Measurements from ENCODE around the gene SESN1.

DNA sequence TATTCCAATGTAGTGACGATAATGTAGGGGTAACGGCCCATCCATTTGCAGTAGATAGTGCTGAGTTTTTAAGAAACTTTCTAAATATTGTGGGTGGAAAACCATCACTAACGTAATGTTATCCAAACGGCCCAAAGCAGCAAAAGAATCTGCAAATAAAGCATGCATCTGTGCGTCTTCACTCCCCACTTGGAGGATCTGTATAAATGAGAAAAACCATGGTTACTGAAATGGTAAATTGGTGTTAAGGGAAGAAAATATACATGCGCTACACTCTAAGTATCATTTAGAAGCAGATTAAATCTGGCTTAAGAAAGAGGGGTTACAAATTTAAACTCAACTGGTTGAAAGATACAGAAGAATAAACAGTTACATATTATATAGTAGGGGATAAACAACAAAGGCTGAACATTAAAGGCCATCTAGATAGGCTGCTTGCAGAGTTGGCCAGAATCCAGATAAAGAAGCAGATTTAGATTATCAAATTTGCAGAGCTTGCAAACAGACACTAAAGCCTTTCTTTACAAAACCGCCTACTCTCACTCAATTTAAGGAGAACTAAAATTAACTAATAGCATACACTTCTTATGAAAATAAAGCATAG, 93.3 kb downstream of the SESN1 start:
- TF ChIP-seq, protein P1, sequence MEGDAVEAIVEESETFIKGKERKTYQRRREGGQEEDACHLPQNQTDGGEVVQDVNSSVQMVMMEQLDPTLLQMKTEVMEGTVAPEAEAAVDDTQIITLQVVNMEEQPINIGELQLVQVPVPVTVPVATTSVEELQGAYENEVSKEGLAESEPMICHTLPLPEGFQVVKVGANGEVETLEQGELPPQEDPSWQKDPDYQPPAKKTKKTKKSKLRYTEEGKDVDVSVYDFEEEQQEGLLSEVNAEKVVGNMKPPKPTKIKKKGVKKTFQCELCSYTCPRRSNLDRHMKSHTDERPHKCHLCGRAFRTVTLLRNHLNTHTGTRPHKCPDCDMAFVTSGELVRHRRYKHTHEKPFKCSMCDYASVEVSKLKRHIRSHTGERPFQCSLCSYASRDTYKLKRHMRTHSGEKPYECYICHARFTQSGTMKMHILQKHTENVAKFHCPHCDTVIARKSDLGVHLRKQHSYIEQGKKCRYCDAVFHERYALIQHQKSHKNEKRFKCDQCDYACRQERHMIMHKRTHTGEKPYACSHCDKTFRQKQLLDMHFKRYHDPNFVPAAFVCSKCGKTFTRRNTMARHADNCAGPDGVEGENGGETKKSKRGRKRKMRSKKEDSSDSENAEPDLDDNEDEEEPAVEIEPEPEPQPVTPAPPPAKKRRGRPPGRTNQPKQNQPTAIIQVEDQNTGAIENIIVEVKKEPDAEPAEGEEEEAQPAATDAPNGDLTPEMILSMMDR (IDR thresholded peaks at IDR 0.05) = no peak
- TF ChIP-seq POLR2A (IDR thresholded peaks at IDR 0.05) (no peak), POLR2AphosphoS5 (IDR thresholded peaks at IDR 0.05) (no peak), EP300 (IDR thresholded peaks at IDR 0.05) (no peak)
